Measurements from ENCODE around the gene NCAM1. TPM values are rescaled to one million over a fixed set of nuclear protein-coding genes. Genes with fewer than 3 reads are reported as not detected.

Gene NCAM1
- total and polyA plus RNA-seq, 2 experiments from 2014 or later = 0.76 to 1.6 TPM

DNA sequence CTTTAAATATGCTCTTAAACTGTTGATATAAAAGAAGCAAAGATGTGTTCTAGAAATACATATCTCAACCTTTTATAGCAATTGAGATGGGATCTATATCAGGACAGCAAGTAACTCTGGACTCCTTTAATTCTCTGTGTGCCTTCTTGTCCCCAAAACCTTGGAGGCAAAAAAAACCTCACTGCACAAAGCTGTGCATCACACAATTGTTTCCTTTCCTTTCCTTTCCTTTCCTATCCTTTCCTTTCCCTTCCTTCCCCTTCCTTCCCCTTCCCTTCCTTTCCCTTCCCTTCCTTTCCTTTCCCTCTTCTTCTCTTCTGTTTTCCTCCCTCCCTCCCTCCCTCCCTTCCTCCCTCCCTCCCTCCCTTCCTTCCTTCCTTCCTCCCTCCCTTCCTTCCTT, 343.7 kb downstream of the NCAM1 start (continued):
- TF ChIP-seq, protein P1, sequence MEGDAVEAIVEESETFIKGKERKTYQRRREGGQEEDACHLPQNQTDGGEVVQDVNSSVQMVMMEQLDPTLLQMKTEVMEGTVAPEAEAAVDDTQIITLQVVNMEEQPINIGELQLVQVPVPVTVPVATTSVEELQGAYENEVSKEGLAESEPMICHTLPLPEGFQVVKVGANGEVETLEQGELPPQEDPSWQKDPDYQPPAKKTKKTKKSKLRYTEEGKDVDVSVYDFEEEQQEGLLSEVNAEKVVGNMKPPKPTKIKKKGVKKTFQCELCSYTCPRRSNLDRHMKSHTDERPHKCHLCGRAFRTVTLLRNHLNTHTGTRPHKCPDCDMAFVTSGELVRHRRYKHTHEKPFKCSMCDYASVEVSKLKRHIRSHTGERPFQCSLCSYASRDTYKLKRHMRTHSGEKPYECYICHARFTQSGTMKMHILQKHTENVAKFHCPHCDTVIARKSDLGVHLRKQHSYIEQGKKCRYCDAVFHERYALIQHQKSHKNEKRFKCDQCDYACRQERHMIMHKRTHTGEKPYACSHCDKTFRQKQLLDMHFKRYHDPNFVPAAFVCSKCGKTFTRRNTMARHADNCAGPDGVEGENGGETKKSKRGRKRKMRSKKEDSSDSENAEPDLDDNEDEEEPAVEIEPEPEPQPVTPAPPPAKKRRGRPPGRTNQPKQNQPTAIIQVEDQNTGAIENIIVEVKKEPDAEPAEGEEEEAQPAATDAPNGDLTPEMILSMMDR (conservative IDR thresholded peaks at IDR 0.05; ENCODE audit: low read depth in 2 of 2) = no peak
- TF ChIP-seq CREB1 (CRISPR knock-in tag; IDR thresholded peaks at IDR 0.05; ENCODE audit: low read depth) = no peak

- Histone ChIP-seq H4K20me1 (replicated peaks; ENCODE audit: insufficient read depth) (no peaks in the 10 kb centered on the region), H3K4me1 (ENCODE audit: insufficient read depth) (no peaks in the 10 kb centered on the region), H3K4me3 (no peak overlapping the region), H2AFZ (no peak overlapping the region), H3K27ac (ENCODE audit: low read depth) (no peak overlapping the region), H3F3A (replicated peaks; ENCODE audit: low read depth) (no peaks in the 10 kb centered on the region), H3K27me3 (ENCODE audit: insufficient read depth) (no peaks in the 10 kb centered on the region), H3K9me2 (ENCODE audit: insufficient read depth) (no peaks in the 10 kb centered on the region), H3K4me2 (no peak overlapping the region), H3K36me3 (ENCODE audit: insufficient read depth) (no peaks in the 10 kb centered on the region), H3K79me2 (replicated peaks; ENCODE audit: insufficient read depth) (no peaks in the 10 kb centered on the region)
- peak; percentile 83 for DNase-seq (ENCODE audit: low spot score)
- TF ChIP-seq EZH2 (IDR thresholded peaks at IDR 0.05; ENCODE audit: low read depth, unreplicated experiment) (no peak), EZH2phosphoT487 (IDR thresholded peaks at IDR 0.05; ENCODE audit: unreplicated experiment) (no peak), ZNF462 (CRISPR knock-in tag; IDR thresholded peaks at IDR 0.05) (no peak), STAT1 (IDR thresholded peaks at IDR 0.05; ENCODE audit: unreplicated experiment) (no peak), JUNB (IDR thresholded peaks at IDR 0.05; ENCODE audit: unreplicated experiment) (no peak), NANOG (IDR thresholded peaks at IDR 0.05; ENCODE audit: borderline replicate concordance) (no peak), POLR2AphosphoS5 (IDR thresholded peaks at IDR 0.05; ENCODE audit: low read depth) (no peak)
- TF ChIP-seq, protein P2, sequence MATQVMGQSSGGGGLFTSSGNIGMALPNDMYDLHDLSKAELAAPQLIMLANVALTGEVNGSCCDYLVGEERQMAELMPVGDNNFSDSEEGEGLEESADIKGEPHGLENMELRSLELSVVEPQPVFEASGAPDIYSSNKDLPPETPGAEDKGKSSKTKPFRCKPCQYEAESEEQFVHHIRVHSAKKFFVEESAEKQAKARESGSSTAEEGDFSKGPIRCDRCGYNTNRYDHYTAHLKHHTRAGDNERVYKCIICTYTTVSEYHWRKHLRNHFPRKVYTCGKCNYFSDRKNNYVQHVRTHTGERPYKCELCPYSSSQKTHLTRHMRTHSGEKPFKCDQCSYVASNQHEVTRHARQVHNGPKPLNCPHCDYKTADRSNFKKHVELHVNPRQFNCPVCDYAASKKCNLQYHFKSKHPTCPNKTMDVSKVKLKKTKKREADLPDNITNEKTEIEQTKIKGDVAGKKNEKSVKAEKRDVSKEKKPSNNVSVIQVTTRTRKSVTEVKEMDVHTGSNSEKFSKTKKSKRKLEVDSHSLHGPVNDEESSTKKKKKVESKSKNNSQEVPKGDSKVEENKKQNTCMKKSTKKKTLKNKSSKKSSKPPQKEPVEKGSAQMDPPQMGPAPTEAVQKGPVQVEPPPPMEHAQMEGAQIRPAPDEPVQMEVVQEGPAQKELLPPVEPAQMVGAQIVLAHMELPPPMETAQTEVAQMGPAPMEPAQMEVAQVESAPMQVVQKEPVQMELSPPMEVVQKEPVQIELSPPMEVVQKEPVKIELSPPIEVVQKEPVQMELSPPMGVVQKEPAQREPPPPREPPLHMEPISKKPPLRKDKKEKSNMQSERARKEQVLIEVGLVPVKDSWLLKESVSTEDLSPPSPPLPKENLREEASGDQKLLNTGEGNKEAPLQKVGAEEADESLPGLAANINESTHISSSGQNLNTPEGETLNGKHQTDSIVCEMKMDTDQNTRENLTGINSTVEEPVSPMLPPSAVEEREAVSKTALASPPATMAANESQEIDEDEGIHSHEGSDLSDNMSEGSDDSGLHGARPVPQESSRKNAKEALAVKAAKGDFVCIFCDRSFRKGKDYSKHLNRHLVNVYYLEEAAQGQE (IDR thresholded peaks at IDR 0.05; ENCODE audit: unreplicated experiment) = no peak
- TF ChIP-seq, protein P1 (conservative IDR thresholded peaks at IDR 0.05; ENCODE audit: low read depth in 2 of 2) = peak; percentile 88 to 99
- Mint-ChIP-seq H3K4me3 (no peak overlapping the region), H3K9me3 (no peaks in the 10 kb centered on the region), H3K27me3 (ENCODE audit: insufficient read depth, low read depth, poor library complexity) (no peaks in the 10 kb centered on the region), H3K27ac (no peak overlapping the region), H3K4me1 (peaks cover 3% of the 10 kb centered on the region; the same call in 2 of the 3 replicates), H3K36me3 (ENCODE audit: low read depth) (no peaks in the 10 kb centered on the region)
- ATAC-seq = peak; percentile 100
Observed at GRCh38 chr11:113305440-113306336, 344.5 kb downstream of the NCAM1 start.
